MCF 10A (cell line): ENCODE results near the gene ZNF343. TPM values are rescaled to one million over a fixed set of nuclear protein-coding genes. Genes with fewer than 3 reads are reported as not detected.

ENCODE experiments used
- BruUV-seq: library from RNA; stranded (reverse); fragments of 400-500 nt; replicated peaks from 2 replicates; lab custom pipeline; 2021; lab: Mats Ljungman, UMichigan
- CTCF ChIA-PET: fragments of 300-600 bp; sonication (Branson Sonifier 250); formaldehyde crosslinking; extraction: SDS; loops from one replicate; lab custom pipeline; 2021; ENCODE audit warnings: antibody characterized with exemption, inconsistent platforms; lab: Yijun Ruan, JAX
- POLR2A ChIA-PET: fragments of 300-600, 350-650 bp; sonication (Branson Sonifier 250); formaldehyde crosslinking; extraction: SDS; loops from one replicate; lab custom pipeline; 2020; ENCODE audit warnings: antibody characterized with exemption, inconsistent platforms; lab: Yijun Ruan, JAX
- DNase-seq: peaks from one replicate; pipeline ENCODE4 v3.0.0-alpha.2; 2018; ENCODE audit not compliant: unreplicated experiment
- H3K27ac Mint-ChIP-seq: one replicate; pipeline ENCODE4 v1.8.0; 2022; ENCODE audit warnings: mild to moderate bottlenecking, low read depth, mixed read lengths; ENCODE audit not compliant: unreplicated experiment
- H3K27me3 Mint-ChIP-seq: one replicate; pipeline ENCODE4 v1.8.0; 2022; ENCODE audit warnings: mixed read lengths; ENCODE audit not compliant: insufficient read depth, unreplicated experiment
- H3K36me3 Mint-ChIP-seq: one replicate; pipeline ENCODE4 v1.8.0; 2022; ENCODE audit warnings: mild to moderate bottlenecking, moderate library complexity, mixed read lengths; ENCODE audit not compliant: insufficient read depth, unreplicated experiment
- H3K4me1 Mint-ChIP-seq: one replicate; pipeline ENCODE4 v1.8.0; 2022; ENCODE audit warnings: mixed read lengths; ENCODE audit not compliant: insufficient read depth, unreplicated experiment
- H3K4me3 Mint-ChIP-seq: one replicate; pipeline ENCODE4 v1.8.0; 2022; ENCODE audit warnings: mild to moderate bottlenecking, moderate library complexity, mixed read lengths; ENCODE audit not compliant: unreplicated experiment
- H3K9me3 Mint-ChIP-seq: one replicate; pipeline ENCODE4 v1.8.0; 2022; ENCODE audit warnings: mixed read lengths; ENCODE audit not compliant: unreplicated experiment
- CTCF ChIP-seq: fragments of 200-600 bp; IDR thresholded peaks from one replicate; pipeline ENCODE4 v1.8.0; 2022; ENCODE audit warnings: antibody characterized with exemption, mild to moderate bottlenecking; ENCODE audit not compliant: unreplicated experiment
- intact Hi-C: fragments of 100-400 bp; cut with micrococcal nuclease; formaldehyde crosslinking; loops from 2 replicates; pipeline ENCODE4 v1.14.1; 2022
- total RNA-seq: library from RNA; stranded (reverse); gene quantifications from 2 replicates; pipeline ENCODE4 v1.2.3, GENCODE V29; 2022

ZNF343 gene
- total RNA-seq, 1 experiment from 2014 or later = 16.6 TPM

- BruUV-seq = no TSS peak
- Mint-ChIP-seq H3K27ac (no peak overlapping the region), H3K27me3 (no peaks in the 10 kb centered on the region), H3K4me3 (no peak overlapping the region), H3K36me3 (peaks cover 85% of the 10 kb centered on the region), H3K9me3 (no peaks in the 10 kb centered on the region), H3K4me1 (peaks cover 16% of the 10 kb centered on the region)
- ChIA-PET POLR2A (no interaction called here), CTCF (interaction anchor here (0.6 to 2.4 kb wide), 5 partner anchors 9 to 256 kb away, joined by 3 to 30 read pairs (median 4); no protein-coding TSS in a partner anchor)
- intact Hi-C loops = no loop called here
- no peak for TF ChIP-seq CTCF
- DNase-seq = no peak
These were observed 44.9 kb downstream of the ZNF343 start for GRCh38 chr20:2463616-2464365.

GRCh38 chr20:2462484-2462883 is 46.2 kb downstream of the ZNF343 start:
- no peak for TF ChIP-seq CTCF
- Mint-ChIP-seq H3K9me3 (no peaks in the 10 kb centered on the region), H3K4me1 (peaks cover 3% of the 10 kb centered on the region), H3K4me3 (no peak overlapping the region), H3K36me3 (peaks cover 79% of the 10 kb centered on the region), H3K27ac (no peak overlapping the region), H3K27me3 (no peaks in the 10 kb centered on the region)
- intact Hi-C loops = no loop called here
- POLR2A ChIA-PET = no interaction called here
- BruUV-seq = no TSS peak
- DNase-seq = no peak
- CTCF ChIA-PET = interaction anchor here (1.0 to 2.4 kb wide), 2 partner anchors 10 to 226 kb away, joined by 3 to 30 read pairs; no protein-coding TSS in a partner anchor

- H3K4me3 Mint-ChIP-seq = no peak overlapping the region
- CTCF ChIA-PET = interaction anchor here (1.7 to 1.8 kb wide), 2 partner anchors 9 to 254 kb away, joined by 9 to 13 read pairs; no protein-coding TSS in a partner anchor
- H3K27ac Mint-ChIP-seq = no peak overlapping the region
- DNase-seq = no peak
- H3K36me3 Mint-ChIP-seq = peaks cover 63% of the 10 kb centered on the region
- POLR2A ChIA-PET = interaction anchor here (0.6 to 3.4 kb wide), 3 partner anchors 8 to 720 kb away, joined by 3 to 28 read pairs (median 3); partner anchors contain the start of gene SNRPB
- H3K27me3 Mint-ChIP-seq = no peaks in the 10 kb centered on the region
- H3K4me1 Mint-ChIP-seq = no peaks in the 10 kb centered on the region
- no peaks in the 10 kb centered on the region for H3K9me3 Mint-ChIP-seq
- intact Hi-C loops = no loop called here
- no TSS peak for BruUV-seq
- no peak for TF ChIP-seq CTCF
These were observed 47.8 kb downstream of the ZNF343 start for GRCh38 chr20:2460752-2461424.
